NCI-H1048 (cell line): ENCODE measurements around the gene GMPPA.
A peak's percentile ranks its signal among the peaks of the same experiment; 100 is the strongest.

ENCODE experiments used
- DNase-seq: peaks from one replicate; lab custom pipeline; 2025; lab: John Stamatoyannopoulos, UW

The GMPPA gene

GRCh38 chr2:219498280-219499057, at the start of gene GMPPA:
TSS of gene GMPPA (plus strand) at chr2:219498891. CDS start at chr2:219499976, 1,085 bp downstream.
- DNase-seq: peak; percentile 89

GRCh38 chr2:219449609-219450008, 49.1 kb upstream of the GMPPA start:
- DNase-seq: no peak

- no peak for DNase-seq
Observed at GRCh38 chr2:219451661-219452360, 46.9 kb upstream of the GMPPA start.

GRCh38 chr2:219452361-219453317, 46.1 kb upstream of the GMPPA start:
- DNase-seq: no peak

GRCh38 chr2:219453671-219454590, 44.8 kb upstream of the GMPPA start:
- DNase-seq: no peak

- no peak for DNase-seq
Observed at GRCh38 chr2:219455581-219455980, 43.1 kb upstream of the GMPPA start.

GRCh38 chr2:219457784-219458369, 40.8 kb upstream of the GMPPA start:
- no peak for DNase-seq

GRCh38 chr2:219458996-219459395, 39.7 kb upstream of the GMPPA start:
- no peak for DNase-seq

GRCh38 chr2:219459460-219460311, 39.0 kb upstream of the GMPPA start:
- no peak for DNase-seq

GRCh38 chr2:219460424-219460926, 38.2 kb upstream of the GMPPA start:
- DNase-seq: no peak

- no peak for DNase-seq
Observed at GRCh38 chr2:219461047-219461514, 37.6 kb upstream of the GMPPA start.

- no peak for DNase-seq
Observed at GRCh38 chr2:219461669-219462068, 37.0 kb upstream of the GMPPA start.

GRCh38 chr2:219462349-219462748, 36.3 kb upstream of the GMPPA start:
- no peak for DNase-seq

GRCh38 chr2:219464286-219465032, 34.2 kb upstream of the GMPPA start:
- DNase-seq: no peak

GRCh38 chr2:219465659-219466561, 32.8 kb upstream of the GMPPA start:
- no peak for DNase-seq

- DNase-seq: no peak
Observed at GRCh38 chr2:219466816-219467735, 31.6 kb upstream of the GMPPA start.

- no peak for DNase-seq
Observed at GRCh38 chr2:219467736-219468075, 31.0 kb upstream of the GMPPA start.
